Measurements from ENCODE around the gene KIAA1328. TPM values are rescaled to one million over a fixed set of nuclear protein-coding genes. Genes with fewer than 3 reads are reported as not detected.
A peak's percentile ranks its signal among the peaks of the same experiment; 100 is the strongest.

KIAA1328 gene
- polyA plus RNA-seq (2013, experiment 1 of 2) = 2.7 TPM
- polyA plus RNA-seq (2013, experiment 2 of 2) = 3.8 TPM

DNA sequence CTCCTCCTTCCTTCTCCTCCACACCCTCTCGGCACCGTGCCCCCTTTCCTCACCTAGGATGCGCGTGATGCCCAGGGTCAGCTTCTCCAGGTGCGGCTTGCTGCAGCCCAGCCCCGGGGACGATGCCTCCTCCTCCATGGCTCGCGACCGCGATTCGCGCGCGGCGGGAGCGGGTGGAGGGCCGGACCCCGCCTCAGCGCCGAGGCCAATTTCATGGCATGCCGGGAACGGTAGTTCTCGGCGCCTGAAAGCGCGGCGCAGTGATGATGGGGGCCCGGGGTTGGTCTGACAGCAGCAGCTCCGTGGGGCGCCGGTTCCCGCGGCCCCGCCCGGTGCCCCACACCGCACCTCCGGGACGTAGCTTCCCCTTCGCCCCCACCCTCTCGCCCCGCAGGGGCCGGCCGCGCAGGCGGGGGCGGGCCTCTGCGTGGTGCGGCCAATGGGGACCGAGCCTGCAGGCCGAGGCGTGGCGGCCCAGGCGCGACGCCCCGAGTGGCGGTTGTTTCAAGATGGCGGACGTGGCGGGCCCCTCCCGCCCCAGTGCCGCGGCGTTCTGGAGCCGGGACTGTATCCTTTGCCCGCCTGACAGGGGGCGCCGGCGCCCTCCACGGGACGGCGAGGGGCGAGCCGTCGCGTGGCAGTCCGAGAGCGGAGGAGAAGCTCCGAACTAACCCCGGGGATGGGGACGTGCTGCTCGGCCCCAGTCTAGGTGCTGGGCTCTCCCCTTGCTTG, at the start of gene KIAA1328, which contains the start of gene TPGS2:
Gene KIAA1328 (plus strand): TSS at position 498 of the 732 bp plus-strand sequence. CDS start 12 bp downstream, at position 510.
Gene TPGS2 (minus strand): TSS at position 373 of the 732 bp plus-strand sequence. CDS start 235 bp downstream, at position 138.
- H3K36me3 ChIP-seq (ENCODE audit: insufficient read depth, low read length) = peaks cover 6% of the 10 kb centered on the region; the same call in 1 of the 2 replicates
- H3K9me3 ChIP-seq (ENCODE audit: insufficient read depth, low read depth, low read length) = no peaks in the 10 kb centered on the region
- WGBS = under 1% methylated on average over 83 of the region's 83 CpGs
- peak within 1 kb of the TSS; percentile 81 for H3K4me3 ChIP-seq (ENCODE audit: low read length)
- H3K4me1 ChIP-seq (ENCODE audit: insufficient read depth, low read length) = peaks cover 8% of the 10 kb centered on the region
- peak within 1 kb of the TSS; percentile 83 for H3K9ac ChIP-seq (ENCODE audit: low read depth, low read length)
- peak within 1 kb of the TSS; percentile 70 for H3K27ac ChIP-seq (ENCODE audit: low read depth, low read length)
- no peaks in the 10 kb centered on the region for H3K27me3 ChIP-seq (ENCODE audit: insufficient read depth, low read length)

DNA sequence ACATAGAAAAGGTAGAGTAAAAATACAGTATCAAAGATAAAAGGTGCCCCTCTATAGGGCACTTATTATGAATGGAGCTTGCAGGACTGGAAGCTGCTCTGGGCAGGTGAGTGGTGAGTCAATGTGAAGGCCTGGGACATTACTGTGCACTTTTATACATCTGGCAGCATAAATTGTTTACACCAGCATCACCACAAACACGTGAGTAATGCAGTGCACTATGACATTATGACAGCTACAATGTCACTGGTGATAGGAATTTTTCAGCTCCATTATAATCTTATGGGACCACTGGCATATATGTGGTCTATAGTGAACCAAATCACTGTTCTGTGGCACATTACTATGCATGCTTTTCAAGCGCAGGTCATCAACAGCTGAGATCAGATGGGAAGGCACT, 48.2 kb upstream of the KIAA1328 start:
- Histone ChIP-seq H3K4me1 (ENCODE audit: insufficient read depth, low read length) (no peaks in the 10 kb centered on the region), H3K9ac (ENCODE audit: low read depth, low read length) (no peak overlapping the region), H3K36me3 (ENCODE audit: insufficient read depth, low read length) (no peaks in the 10 kb centered on the region), H3K27me3 (ENCODE audit: insufficient read depth, low read length) (no peaks in the 10 kb centered on the region), H3K4me3 (ENCODE audit: low read length) (no peak overlapping the region), H3K9me3 (ENCODE audit: insufficient read depth, low read depth, low read length) (no peaks in the 10 kb centered on the region), H3K27ac (ENCODE audit: low read depth, low read length) (no peak overlapping the region)
- WGBS = 89% methylated on average over 2 of the region's 2 CpGs

DNA sequence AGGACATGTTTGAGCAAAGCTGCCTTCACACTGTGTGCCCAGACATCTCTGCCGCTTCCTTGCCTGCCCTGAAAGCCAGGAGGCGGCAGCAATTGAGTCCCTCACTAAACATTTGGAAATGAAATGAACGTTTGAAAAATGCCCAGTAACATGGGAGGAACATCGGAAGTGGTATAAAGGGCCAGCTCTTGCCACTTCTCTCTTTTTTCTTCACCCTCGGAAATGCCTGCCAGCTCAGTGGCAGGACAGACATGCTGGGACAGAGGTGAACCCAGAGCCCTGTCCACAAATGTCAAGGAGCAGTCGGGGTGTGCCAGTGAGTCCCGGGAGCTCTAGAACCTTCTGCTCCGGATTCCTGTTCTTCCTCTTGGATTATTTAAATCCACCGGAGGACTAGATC, 46.2 kb upstream of the KIAA1328 start:
- Histone ChIP-seq H3K4me1 (ENCODE audit: insufficient read depth, low read length) (peaks cover under 1% of the 10 kb centered on the region; the same call in 1 of the 2 replicates), H3K9ac (ENCODE audit: low read depth, low read length) (no peak overlapping the region), H3K4me3 (ENCODE audit: low read length) (no peak overlapping the region), H3K27ac (ENCODE audit: low read depth, low read length) (no peak overlapping the region), H3K9me3 (ENCODE audit: insufficient read depth, low read depth, low read length) (no peaks in the 10 kb centered on the region), H3K27me3 (ENCODE audit: insufficient read depth, low read length) (no peaks in the 10 kb centered on the region), H3K36me3 (ENCODE audit: insufficient read depth, low read length) (no peaks in the 10 kb centered on the region)
- WGBS = 92% methylated on average over 9 of the region's 9 CpGs

DNA sequence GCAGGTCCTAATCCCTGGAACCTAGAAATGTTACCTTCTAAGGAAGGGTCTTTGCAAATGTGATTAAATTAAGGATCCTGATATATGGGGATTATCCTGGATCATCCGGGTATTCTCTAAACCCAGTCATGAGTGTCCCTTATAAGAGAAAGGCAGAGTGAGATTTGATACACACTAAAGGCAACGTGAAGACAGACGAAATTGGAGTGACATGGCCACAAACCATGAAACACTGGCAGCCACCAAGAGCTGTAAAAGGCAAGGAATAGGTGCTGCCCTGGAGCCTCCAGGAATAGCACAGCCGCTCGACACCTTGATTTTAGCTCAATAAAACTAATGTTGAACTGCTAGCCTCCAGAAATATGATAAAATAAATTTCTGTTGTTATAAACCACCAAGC, 45.1 kb upstream of the KIAA1328 start:
- H3K36me3 ChIP-seq (ENCODE audit: insufficient read depth, low read length) = 0 out of 2 replicates have a peak, but pooled peaks cover 3% of the 10 kb centered on the region
- H3K27me3 ChIP-seq (ENCODE audit: insufficient read depth, low read length) = no peaks in the 10 kb centered on the region
- no peak overlapping the region for H3K4me3 ChIP-seq (ENCODE audit: low read length)
- no peak overlapping the region for H3K9ac ChIP-seq (ENCODE audit: low read depth, low read length)
- WGBS = 93% methylated on average over 5 of the region's 5 CpGs
- H3K4me1 ChIP-seq (ENCODE audit: insufficient read depth, low read length) = peaks cover 5% of the 10 kb centered on the region; the same call in 1 of the 2 replicates
- no peaks in the 10 kb centered on the region for H3K9me3 ChIP-seq (ENCODE audit: insufficient read depth, low read depth, low read length)
- H3K27ac ChIP-seq (ENCODE audit: low read depth, low read length) = no peak overlapping the region

DNA sequence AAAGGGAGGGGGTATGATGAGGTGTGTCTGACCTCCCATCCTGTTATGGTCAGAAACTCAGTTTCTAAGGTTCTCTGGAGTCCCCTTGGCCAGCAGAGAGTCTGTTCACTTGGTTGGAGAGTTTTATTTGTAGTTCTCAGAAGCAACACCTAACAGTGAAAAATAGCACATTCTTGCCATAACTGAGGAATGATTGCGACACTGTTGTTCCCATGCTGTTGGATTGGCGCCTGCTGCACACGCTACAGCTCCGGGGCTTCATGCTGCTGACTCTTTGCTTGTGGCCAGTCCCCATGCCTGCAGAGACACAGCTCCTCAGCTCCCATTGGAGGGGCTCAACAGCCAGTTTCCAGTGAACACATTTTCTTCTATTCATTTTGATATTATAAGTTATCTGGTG, 42.2 kb upstream of the KIAA1328 start:
- Histone ChIP-seq H3K9ac (ENCODE audit: low read depth, low read length) (no peak overlapping the region), H3K4me3 (ENCODE audit: low read length) (no peak overlapping the region), H3K27ac (ENCODE audit: low read depth, low read length) (no peak overlapping the region), H3K9me3 (ENCODE audit: insufficient read depth, low read depth, low read length) (no peaks in the 10 kb centered on the region), H3K36me3 (ENCODE audit: insufficient read depth, low read length) (peaks cover 18% of the 10 kb centered on the region), H3K4me1 (ENCODE audit: insufficient read depth, low read length) (peaks cover 5% of the 10 kb centered on the region; the same call in 1 of the 2 replicates), H3K27me3 (ENCODE audit: insufficient read depth, low read length) (no peaks in the 10 kb centered on the region)
- 94% methylated on average over 4 of the region's 4 CpGs for WGBS

DNA sequence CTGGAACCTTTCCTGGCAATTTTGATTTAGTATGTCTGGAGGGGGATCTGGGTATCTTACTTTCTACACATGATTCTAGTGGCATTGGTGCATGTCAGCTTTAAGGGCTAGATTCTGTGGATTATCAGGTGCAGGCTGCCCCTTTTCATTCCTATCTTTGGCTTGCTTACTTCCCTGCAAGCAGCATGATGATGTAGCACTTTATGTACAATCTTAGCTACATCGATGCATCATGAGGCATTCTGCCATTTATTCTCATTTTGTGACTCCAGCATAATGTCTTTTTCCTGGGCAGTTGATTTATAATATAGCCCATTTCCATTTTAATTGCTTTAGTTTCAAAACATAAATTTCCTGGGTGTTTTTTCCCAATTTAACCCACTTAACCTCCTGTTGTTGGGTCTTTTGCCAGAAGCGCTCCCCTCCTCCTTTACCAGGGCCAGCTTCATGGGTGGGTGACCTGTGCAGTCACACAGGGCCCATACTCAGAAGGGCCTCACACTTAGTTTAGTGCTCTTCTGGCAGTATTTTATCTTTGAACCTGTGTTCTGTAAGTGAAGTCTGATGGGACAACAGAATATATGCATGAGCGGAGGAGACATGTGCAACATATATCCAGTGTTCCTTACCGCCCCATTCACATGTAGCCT, 36.2 kb upstream of the KIAA1328 start:
- Histone ChIP-seq H3K4me3 (ENCODE audit: low read length) (no peak overlapping the region), H3K4me1 (ENCODE audit: insufficient read depth, low read length) (0 out of 2 replicates have a peak, but pooled peaks cover 4% of the 10 kb centered on the region), H3K9ac (ENCODE audit: low read depth, low read length) (no peak overlapping the region), H3K9me3 (ENCODE audit: insufficient read depth, low read depth, low read length) (no peaks in the 10 kb centered on the region), H3K36me3 (ENCODE audit: insufficient read depth, low read length) (peaks cover 73% of the 10 kb centered on the region), H3K27ac (ENCODE audit: low read depth, low read length) (no peak overlapping the region), H3K27me3 (ENCODE audit: insufficient read depth, low read length) (no peaks in the 10 kb centered on the region)
- WGBS = 97% methylated on average over 4 of the region's 4 CpGs

DNA sequence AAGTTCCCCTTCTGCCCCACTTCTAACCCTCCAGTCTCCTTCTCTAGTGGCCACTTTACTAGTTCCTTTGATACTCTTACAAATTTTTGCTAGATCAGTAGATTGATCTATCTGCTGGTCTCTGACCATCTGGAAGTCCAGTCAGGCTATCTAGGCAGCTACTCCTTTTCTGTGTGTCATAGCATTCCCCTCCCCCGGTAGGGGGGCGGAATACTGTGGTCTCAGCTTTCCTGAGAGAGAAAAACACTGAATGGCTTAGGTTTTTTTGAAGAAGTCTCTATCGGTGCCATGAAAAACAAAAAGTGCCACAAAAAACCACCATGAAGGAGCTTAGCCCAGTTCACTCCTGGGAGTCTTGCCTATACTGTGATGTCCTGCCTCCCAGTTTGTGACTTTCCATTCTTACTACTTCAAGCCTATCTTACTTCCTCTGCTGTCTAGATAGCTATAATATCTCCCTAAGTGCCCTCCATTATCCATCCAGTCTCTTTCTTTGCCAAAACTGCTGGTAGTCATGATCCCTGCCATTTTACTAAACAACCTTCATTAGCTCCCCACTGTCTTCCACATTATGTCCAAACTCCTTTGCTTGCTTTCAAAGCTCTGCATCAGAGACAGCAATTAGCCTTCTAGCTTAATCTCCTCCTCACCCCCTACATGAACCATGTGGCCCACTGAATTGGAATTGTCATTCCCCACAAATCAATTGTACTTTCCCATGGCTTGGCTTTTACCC, 30.0 kb upstream of the KIAA1328 start:
- Histone ChIP-seq H3K4me1 (ENCODE audit: insufficient read depth, low read length) (peaks cover 5% of the 10 kb centered on the region; the same call in 1 of the 2 replicates), H3K9me3 (ENCODE audit: insufficient read depth, low read depth, low read length) (no peaks in the 10 kb centered on the region), H3K27ac (ENCODE audit: low read depth, low read length) (no peak overlapping the region), H3K27me3 (ENCODE audit: insufficient read depth, low read length) (no peaks in the 10 kb centered on the region), H3K36me3 (ENCODE audit: insufficient read depth, low read length) (peaks cover 89% of the 10 kb centered on the region), H3K9ac (ENCODE audit: low read depth, low read length) (no peak overlapping the region), H3K4me3 (ENCODE audit: low read length) (no peak overlapping the region)
- 85% methylated on average over 3 of the region's 3 CpGs for WGBS

DNA sequence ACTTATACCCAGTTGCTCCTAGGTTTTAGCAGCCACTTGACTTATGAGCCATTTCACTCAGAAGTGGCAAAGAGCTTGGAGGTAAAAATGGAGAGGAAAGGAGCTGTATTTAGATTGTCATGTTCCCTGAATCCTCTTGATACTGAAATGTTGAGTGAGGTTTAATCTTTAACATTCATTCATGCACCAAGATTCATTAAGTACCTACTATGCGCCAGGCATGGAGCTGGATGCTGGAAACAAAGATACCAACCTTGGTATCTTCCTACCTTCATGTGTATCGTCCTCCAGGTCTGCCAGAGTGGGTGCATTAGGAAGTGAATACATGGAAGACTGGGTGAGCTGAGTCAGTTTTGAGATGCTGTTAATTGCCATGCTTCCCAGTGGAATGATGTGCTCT, 23.8 kb upstream of the KIAA1328 start:
- 93% methylated on average over 2 of the region's 2 CpGs for WGBS
- Histone ChIP-seq H3K9ac (ENCODE audit: low read depth, low read length) (no peak overlapping the region), H3K36me3 (ENCODE audit: insufficient read depth, low read length) (peaks cover 77% of the 10 kb centered on the region), H3K27ac (ENCODE audit: low read depth, low read length) (no peak overlapping the region), H3K27me3 (ENCODE audit: insufficient read depth, low read length) (no peaks in the 10 kb centered on the region), H3K4me3 (ENCODE audit: low read length) (no peak overlapping the region), H3K9me3 (ENCODE audit: insufficient read depth, low read depth, low read length) (no peaks in the 10 kb centered on the region), H3K4me1 (ENCODE audit: insufficient read depth, low read length) (no peaks in the 10 kb centered on the region)

DNA sequence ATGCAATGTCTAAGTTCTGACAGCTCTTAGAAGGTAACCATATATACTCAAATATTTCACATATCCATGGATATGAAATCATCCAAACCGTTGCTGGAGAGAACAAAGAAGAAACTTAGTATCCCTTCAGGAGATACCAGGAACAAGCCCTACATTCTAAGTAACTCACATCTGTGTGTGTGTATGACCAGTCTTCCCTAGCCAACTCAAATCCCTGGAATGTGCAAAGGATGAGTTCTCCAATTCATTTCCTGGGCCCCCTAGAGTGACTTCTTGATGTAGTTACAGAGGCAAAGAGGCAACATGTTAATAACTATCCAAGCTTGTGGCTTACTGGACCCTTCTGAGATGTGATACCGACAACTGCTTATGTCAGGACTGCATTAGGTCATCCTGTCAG, 20.2 kb upstream of the KIAA1328 start:
- WGBS = 95% methylated on average over 2 of the region's 2 CpGs
- Histone ChIP-seq H3K36me3 (ENCODE audit: insufficient read depth, low read length) (peaks cover 69% of the 10 kb centered on the region), H3K4me3 (ENCODE audit: low read length) (no peak overlapping the region), H3K4me1 (ENCODE audit: insufficient read depth, low read length) (no peaks in the 10 kb centered on the region), H3K9me3 (ENCODE audit: insufficient read depth, low read depth, low read length) (no peaks in the 10 kb centered on the region), H3K27me3 (ENCODE audit: insufficient read depth, low read length) (no peaks in the 10 kb centered on the region), H3K9ac (ENCODE audit: low read depth, low read length) (no peak overlapping the region), H3K27ac (ENCODE audit: low read depth, low read length) (no peak overlapping the region)

DNA sequence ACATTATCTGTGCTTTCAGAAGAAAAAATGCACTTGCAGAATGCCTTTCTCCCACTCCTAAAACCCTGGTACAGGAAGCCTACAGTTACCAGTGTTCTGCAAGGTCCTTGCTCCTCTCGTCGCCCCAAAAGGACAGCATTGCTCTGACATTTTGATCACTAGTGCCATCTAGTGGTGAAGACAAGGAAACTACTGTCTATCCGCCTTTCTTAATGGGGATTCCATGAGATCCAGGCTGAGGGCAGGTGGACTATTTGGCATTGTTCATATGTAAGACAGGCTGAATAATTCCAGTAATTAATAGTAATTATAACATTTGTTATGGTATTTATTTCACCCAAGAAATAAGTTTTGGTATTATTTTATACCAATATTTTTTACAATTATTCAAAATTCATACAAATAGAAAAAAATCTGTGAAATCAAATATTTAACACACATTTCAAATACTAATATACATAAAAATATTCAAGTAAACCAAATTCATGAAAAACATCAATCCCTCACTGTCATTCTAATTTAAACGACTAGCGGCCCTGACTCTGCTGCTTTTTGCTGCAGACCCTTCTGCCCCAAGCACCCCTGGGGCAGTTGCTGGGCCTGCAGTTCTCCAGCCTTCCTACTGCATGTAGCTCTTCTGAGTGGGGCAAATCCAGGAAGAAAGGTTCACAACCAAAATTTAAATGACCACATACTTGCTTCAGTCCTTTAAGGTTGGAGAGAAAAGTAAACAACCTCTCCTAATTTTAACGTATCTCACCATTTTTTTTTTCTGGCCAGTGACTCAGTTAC, 19.1 kb upstream of the KIAA1328 start:
- peaks cover 69% of the 10 kb centered on the region for H3K36me3 ChIP-seq (ENCODE audit: insufficient read depth, low read length)
- H3K27ac ChIP-seq (ENCODE audit: low read depth, low read length) = no peak overlapping the region

More for the DNA sequence above, 19.1 kb upstream of the KIAA1328 start:
- no peaks in the 10 kb centered on the region for H3K4me1 ChIP-seq (ENCODE audit: insufficient read depth, low read length)
- H3K27me3 ChIP-seq (ENCODE audit: insufficient read depth, low read length) = no peaks in the 10 kb centered on the region
- H3K9me3 ChIP-seq (ENCODE audit: insufficient read depth, low read depth, low read length) = no peaks in the 10 kb centered on the region
- H3K4me3 ChIP-seq (ENCODE audit: low read length) = no peak overlapping the region
- no peak overlapping the region for H3K9ac ChIP-seq (ENCODE audit: low read depth, low read length)
- WGBS = 50% methylated on average over 6 of the region's 6 CpGs

Measured in HUES64 (cell line).